Measurements from ENCODE around the gene TCEA3. TPM values are rescaled to one million over a fixed set of nuclear protein-coding genes. Genes with fewer than 3 reads are reported as not detected.

Gene TCEA3
- total RNA-seq, 1 donor from 2014 or later: 3.3 TPM

- Histone ChIP-seq H3K4me2 (ENCODE audit: low read length) (no peak overlapping the region), H3K4me3 (ENCODE audit: insufficient read depth, low read depth, low read length) (no peak overlapping the region), H3K9me3 (ENCODE audit: insufficient read depth, low read depth, low read length) (no peaks in the 10 kb centered on the region), H4K20me1 (ENCODE audit: insufficient read depth, low read length) (no peaks in the 10 kb centered on the region), H3K79me2 (ENCODE audit: insufficient read depth, low read length) (no peaks in the 10 kb centered on the region), H3K9ac (ENCODE audit: low read length) (no peak overlapping the region), H3K36me3 (ENCODE audit: insufficient read depth, low read length) (peaks cover 2% of the 10 kb centered on the region), H3K27me3 (ENCODE audit: insufficient read depth, low read length) (no peaks in the 10 kb centered on the region), H3K27ac (ENCODE audit: low read depth, low read length) (no peak overlapping the region), H2AFZ (ENCODE audit: low read depth, low read length) (no peak overlapping the region), H3K4me1 (ENCODE audit: insufficient read depth, low read length) (peaks cover 2% of the 10 kb centered on the region)
- TF ChIP-seq, protein P1, sequence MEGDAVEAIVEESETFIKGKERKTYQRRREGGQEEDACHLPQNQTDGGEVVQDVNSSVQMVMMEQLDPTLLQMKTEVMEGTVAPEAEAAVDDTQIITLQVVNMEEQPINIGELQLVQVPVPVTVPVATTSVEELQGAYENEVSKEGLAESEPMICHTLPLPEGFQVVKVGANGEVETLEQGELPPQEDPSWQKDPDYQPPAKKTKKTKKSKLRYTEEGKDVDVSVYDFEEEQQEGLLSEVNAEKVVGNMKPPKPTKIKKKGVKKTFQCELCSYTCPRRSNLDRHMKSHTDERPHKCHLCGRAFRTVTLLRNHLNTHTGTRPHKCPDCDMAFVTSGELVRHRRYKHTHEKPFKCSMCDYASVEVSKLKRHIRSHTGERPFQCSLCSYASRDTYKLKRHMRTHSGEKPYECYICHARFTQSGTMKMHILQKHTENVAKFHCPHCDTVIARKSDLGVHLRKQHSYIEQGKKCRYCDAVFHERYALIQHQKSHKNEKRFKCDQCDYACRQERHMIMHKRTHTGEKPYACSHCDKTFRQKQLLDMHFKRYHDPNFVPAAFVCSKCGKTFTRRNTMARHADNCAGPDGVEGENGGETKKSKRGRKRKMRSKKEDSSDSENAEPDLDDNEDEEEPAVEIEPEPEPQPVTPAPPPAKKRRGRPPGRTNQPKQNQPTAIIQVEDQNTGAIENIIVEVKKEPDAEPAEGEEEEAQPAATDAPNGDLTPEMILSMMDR (IDR thresholded peaks at IDR 0.05; ENCODE audit: insufficient read depth, low read depth, low read length): no peak
- no peak for TF ChIP-seq EZH2 (IDR thresholded peaks at IDR 0.05; ENCODE audit: insufficient read depth, low read length)
- Mint-ChIP-seq H3K4me1 (ENCODE audit: low read depth, unreplicated experiment) (peaks cover 4% of the 10 kb centered on the region), H3K27ac (ENCODE audit: unreplicated experiment) (no peak overlapping the region), H3K27me3 (ENCODE audit: low read depth, unreplicated experiment) (peaks cover 2% of the 10 kb centered on the region), H3K36me3 (ENCODE audit: low read depth, unreplicated experiment) (peaks cover 18% of the 10 kb centered on the region), H3K4me3 (ENCODE audit: unreplicated experiment) (no peak overlapping the region), H3K9me3 (ENCODE audit: unreplicated experiment) (no peaks in the 10 kb centered on the region)
- no peak for DNase-seq (ENCODE audit: low read depth)
- FAIRE-seq: no peak
These were observed 22.2 kb upstream of the TCEA3 start for GRCh38 chr1:23446661-23447310.

DNA sequence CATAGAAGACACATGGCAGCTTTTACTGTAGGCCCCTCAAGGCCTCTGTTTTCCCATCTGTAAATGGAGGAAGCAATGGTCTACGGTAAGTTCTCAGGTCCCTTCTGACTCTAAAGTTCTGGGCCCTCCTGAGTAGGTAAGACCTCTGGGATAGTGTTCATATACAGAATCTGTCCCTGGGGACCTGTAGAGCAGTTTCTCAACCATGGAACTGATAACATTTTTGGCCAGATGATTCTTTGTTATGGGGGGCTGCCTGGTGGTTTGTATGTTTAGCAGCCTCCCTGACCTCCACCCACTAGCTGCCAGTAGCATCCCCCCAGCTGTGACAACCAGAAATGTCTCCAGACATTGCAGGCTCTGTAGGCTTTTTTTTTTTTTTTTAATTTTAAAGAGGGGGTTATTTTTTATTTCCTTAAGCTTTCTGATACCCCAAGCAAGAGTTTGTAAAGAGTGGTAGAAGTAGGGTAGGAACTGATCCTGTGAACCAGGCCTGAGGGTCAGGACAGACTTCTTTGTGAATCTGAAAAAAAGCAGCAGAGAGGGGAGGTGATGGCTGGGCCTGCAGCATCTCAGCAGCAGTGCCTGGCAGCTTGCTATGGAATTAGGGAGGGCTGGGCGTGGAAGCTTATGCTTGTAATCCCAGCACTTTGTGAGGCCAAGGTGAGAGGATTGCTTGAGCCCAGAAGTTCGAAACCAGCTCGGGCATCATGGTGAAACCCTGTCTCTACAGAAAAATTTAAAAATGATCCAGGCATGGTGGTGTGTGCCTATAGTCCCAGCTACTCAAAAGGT is 20.2 kb upstream of the TCEA3 start:
- no peaks in the 10 kb centered on the region for H3K4me1 ChIP-seq (ENCODE audit: insufficient read depth, low read length)
- H3K79me2 ChIP-seq (ENCODE audit: insufficient read depth, low read length): no peaks in the 10 kb centered on the region
- no peaks in the 10 kb centered on the region for H3K9me3 Mint-ChIP-seq (ENCODE audit: unreplicated experiment)
- no peak overlapping the region for H3K9ac ChIP-seq (ENCODE audit: low read length)
- H3K36me3 ChIP-seq (ENCODE audit: insufficient read depth, low read length): no peaks in the 10 kb centered on the region
- no peak for FAIRE-seq
- H3K27me3 Mint-ChIP-seq (ENCODE audit: low read depth, unreplicated experiment): peaks cover 2% of the 10 kb centered on the region
- no peak overlapping the region for H3K27ac ChIP-seq (ENCODE audit: low read depth, low read length)
- H4K20me1 ChIP-seq (ENCODE audit: insufficient read depth, low read length): no peaks in the 10 kb centered on the region
- H2AFZ ChIP-seq (ENCODE audit: low read depth, low read length): no peak overlapping the region
- no peak overlapping the region for H3K4me2 ChIP-seq (ENCODE audit: low read length)
- H3K27me3 ChIP-seq (ENCODE audit: insufficient read depth, low read length): no peaks in the 10 kb centered on the region
- DNase-seq (ENCODE audit: low read depth): no peak
- H3K4me1 Mint-ChIP-seq (ENCODE audit: low read depth, unreplicated experiment): peaks cover 3% of the 10 kb centered on the region
- TF ChIP-seq, protein P1 (IDR thresholded peaks at IDR 0.05; ENCODE audit: insufficient read depth, low read depth, low read length): no peak
- no peak for TF ChIP-seq EZH2 (IDR thresholded peaks at IDR 0.05; ENCODE audit: insufficient read depth, low read length)
- H3K4me3 Mint-ChIP-seq (ENCODE audit: unreplicated experiment): no peak overlapping the region
- peaks cover 16% of the 10 kb centered on the region for H3K36me3 Mint-ChIP-seq (ENCODE audit: low read depth, unreplicated experiment)
- H3K9me3 ChIP-seq (ENCODE audit: insufficient read depth, low read depth, low read length): no peaks in the 10 kb centered on the region
- H3K4me3 ChIP-seq (ENCODE audit: insufficient read depth, low read depth, low read length): no peak overlapping the region
- no peak overlapping the region for H3K27ac Mint-ChIP-seq (ENCODE audit: unreplicated experiment)

Measured in astrocyte (in vitro differentiated cells and primary cell).